Activated naive CD4-positive, alpha-beta T cell treated with Interleukin-2 at 50 U/mL for 16 hours (primary cell): Measurements from ENCODE around the gene KHSRP.

ENCODE experiments used
- DNase-seq: peaks from one replicate; pipeline ENCODE4 v3.0.0-alpha.2; 2020

The KHSRP gene, protein sequence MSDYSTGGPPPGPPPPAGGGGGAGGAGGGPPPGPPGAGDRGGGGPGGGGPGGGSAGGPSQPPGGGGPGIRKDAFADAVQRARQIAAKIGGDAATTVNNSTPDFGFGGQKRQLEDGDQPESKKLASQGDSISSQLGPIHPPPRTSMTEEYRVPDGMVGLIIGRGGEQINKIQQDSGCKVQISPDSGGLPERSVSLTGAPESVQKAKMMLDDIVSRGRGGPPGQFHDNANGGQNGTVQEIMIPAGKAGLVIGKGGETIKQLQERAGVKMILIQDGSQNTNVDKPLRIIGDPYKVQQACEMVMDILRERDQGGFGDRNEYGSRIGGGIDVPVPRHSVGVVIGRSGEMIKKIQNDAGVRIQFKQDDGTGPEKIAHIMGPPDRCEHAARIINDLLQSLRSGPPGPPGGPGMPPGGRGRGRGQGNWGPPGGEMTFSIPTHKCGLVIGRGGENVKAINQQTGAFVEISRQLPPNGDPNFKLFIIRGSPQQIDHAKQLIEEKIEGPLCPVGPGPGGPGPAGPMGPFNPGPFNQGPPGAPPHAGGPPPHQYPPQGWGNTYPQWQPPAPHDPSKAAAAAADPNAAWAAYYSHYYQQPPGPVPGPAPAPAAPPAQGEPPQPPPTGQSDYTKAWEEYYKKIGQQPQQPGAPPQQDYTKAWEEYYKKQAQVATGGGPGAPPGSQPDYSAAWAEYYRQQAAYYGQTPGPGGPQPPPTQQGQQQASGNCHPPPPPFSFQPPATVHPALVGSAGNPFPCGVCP

DNA sequence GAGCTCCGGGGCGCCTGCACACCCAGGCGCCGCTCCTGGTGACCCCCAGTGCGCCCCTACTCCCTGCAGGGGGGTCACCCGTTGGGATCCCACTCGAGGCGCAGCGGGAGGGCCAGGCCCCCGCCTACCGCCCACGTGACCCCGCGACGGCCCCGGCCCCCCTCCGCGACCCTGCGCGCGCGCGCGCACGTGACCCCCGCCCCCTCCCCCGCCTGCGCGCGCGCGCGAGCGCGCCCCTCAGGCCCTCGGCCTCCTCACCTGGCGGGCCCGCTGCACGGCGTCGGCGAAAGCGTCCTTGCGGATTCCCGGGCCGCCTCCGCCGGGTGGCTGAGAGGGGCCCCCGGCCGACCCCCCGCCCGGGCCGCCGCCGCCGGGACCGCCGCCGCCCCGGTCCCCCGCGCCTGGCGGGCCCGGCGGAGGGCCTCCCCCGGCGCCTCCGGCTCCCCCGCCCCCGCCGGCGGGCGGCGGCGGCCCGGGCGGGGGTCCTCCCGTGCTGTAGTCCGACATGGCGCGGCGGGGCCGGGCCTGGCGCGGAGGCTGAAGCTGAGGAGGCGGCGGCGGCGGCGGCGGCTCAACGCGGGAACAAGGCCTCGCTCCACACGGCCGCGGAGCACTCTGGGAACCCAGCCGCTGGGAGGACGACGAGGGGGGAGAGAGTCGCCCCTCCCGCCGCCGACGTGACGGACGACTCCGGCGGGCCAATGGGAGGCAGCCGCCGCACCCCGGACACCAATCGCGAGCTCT lies at the start of gene KHSRP:
Gene KHSRP, minus strand, starts transcription at position 617 of the 744 bp plus-strand sequence. Its CDS starts 110 bp downstream, at position 507.
- peak; percentile 39 for DNase-seq

DNA sequence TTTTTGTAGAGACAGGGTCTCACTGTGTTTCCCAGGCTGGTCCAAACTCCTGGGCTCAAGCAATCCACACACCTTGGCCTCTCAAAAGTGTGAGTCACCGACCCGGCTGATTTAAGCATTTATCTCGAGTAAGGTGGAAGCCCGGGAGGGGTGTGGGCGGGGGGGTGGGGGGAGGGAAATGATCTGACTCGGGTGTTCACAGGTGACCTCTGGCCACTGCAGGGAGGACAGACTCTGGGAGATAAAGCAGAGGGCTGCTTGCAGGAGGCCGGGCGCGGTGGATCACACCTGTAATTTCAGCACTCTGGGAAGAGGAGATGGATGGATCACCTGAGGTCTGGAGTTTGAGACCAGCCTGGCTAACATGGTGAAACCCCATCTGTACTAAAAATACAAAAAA lies 49.0 kb upstream of the KHSRP start:
- no peak for DNase-seq

DNA sequence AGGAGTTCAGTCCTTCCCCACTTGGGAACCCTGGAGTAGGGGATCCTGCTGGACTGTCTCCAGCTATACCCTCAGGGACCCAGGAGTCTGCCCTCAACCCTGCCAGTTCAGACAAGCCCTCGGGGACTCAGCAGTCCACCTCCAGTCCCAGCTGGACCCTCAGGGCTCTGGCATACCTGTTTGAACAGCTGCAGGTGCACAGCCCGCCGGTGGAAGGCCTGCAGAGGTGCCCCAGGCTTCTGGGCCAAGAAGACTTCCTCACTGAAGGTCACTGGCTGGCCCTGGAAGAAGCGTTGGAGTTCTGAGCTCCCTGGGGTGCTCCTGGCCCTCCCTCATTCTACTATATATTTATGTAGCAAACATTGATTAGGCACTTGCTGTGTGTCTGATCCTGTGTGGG lies 48.1 kb upstream of the KHSRP start:
- no peak for DNase-seq

DNA sequence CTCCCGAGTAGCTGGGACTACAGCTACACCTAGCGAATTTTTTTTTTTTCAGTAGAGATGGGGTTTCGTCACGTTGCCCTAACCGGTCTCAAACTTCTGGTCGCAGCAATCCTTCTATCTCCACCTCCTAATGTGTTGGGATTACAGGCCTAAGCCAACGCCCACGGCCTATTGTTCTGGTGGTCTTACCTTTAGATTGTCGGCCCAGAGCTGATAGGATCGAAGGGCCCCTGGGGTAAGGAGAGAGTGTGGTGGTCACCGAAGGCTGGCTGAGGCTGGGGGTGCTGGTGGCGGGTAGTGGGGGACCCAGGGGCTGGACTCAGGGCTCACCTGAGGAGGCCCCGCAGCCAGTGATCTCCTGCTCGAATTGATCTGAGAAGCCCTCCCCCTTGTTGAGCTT lies 46.5 kb upstream of the KHSRP start:
- no peak for DNase-seq

DNA sequence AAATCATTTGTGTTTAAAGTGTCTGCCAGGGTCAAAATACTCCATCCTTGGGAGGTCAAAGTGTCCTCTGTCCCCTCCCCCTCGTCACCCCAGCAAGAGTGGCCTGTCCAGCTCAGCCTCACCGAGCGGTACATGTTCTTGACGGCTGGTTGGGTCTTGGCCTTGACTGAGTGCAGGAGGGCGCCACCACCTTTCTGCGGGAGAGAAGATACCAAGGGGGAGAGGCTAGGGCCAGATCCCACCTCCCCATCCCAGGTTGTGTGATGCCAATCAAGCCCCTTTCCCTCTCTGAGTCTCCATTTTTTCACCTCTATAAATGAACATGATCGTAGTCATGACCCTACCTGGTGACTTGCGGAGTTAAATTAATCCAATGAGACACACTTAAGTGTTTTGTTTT lies 45.6 kb upstream of the KHSRP start:
- no peak for DNase-seq

DNA sequence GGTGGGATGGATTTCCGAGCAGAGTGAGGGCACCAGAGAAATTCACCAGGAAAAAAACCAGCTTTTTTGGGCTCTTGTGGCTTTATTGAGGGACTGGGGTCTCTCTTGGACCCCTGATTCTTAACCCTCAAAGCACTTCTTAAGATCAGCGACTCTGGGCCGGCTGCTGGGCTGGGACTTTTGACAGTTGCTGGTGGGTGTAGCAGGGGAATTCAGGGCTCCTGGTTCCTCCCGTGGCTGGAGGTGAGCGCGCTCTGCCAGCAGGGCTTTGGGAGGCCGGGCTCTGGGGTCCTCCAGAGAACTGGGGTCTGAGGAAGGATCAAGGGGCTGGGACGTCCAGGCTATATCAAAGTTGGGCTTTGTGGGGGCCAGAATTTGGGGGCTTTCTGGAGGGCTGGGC lies 42.8 kb upstream of the KHSRP start:
- DNase-seq = no peak

DNA sequence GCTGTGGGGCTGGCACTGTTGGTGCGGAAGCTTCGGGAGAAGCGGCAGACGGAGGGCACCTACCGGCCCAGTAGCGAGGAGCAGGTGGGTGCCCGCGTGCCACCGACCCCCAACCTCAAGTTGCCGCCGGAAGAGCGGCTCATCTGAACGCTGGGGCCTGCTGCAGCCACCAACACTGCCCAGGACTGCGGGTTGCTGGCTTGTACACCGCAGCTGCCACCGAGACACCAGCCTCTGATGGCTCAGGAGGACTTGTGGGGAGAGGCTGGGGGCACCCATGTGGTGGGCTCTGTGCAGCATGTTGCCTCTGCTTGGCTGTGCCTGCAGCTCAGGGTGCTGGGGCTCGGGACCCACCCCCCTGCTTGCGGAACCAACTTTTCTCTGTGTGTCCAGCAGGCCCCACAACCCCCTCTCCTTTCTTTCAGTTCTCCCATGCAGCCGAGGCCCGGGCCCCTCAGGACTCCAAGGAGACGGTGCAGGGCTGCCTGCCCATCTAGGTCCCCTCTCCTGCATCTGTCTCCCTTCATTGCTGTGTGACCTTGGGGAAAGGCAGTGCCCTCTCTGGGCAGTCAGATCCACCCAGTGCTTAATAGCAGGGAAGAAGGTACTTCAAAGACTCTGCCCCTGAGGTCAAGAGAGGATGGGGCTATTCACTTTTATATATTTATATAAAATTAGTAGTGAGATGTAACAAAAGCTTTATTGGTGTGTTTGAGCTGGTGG lies 42.1 kb upstream of the KHSRP start:
- DNase-seq = no peak

DNA sequence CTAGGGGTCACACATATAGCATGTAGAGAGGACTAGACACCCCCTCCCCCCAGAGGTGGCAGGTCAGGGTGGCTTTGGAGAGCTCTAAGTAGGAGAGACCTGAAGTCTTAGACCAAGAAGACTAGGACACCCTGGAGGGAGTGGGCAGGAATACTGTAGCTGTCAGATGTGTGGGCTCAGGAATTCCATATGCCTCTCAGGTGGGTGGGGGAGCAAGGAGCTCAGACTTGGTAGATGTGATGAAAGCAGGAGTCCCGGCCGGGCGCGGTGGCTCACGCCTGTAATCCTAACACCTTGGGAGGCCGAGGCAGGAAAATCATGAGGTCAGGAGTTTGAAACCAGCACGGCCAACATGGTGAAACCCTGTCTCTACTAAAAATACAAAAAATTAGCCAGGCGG lies 41.1 kb upstream of the KHSRP start:
- no peak for DNase-seq

DNA sequence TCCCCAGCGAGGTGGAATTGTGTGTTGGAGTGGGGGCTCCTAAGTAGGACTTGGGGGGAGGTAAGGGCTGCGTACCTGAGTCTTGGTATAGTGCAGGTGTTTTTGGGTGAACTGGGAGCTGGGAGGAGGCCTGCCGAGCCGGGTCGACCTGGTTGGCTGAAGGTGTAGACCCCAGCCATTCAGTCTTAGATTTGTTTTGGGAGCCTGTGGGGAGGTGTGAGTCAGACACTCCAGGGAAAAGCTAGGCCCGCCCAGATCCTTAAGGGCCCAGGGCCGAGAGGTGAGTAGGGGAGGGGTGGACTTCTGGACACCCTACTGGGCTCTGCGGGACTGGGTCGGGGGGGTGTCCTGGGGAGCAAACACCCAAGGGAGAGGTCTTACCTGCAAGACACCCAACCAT lies 40.4 kb upstream of the KHSRP start:
- no peak for DNase-seq

DNA sequence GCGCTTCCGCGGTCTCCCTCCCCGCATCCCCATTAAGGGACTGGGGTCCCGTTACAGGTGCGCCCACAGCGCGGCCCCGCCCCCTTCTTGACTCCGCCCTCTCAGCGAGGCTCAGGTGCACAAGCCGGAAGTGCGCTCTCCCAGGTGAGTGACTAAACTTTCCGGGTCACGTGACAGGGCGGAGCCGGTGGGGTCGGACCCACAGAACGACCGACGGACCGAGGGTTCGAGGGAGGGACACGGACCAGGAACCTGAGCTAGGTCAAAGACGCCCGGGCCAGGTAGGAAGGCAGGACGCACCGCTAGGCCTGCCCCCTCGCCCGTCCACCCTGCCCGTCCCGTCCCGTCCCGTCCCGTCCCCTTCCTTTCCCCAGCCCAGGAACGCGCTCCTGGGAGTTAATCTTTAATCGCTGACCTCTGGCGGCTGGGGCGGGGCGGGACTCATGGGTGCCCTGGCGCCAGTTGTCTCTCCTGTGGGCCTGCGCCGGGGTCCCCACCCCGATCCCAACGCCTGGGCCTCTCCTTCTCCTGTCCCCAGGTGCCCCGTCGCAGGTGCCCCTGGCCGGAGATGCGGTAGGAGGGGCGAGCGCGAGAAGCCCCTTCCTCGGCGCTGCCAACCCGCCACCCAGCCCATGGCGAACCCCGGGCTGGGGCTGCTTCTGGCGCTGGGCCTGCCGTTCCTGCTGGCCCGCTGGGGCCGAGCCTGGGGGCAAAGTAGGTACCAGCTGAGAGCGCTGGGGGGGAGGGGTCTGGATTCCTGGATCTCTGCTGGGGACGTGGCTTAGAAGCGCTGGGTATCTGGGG lies 39.7 kb upstream of the KHSRP start, which contains the start of gene CRB3:
Gene CRB3, plus strand, starts transcription at position 202 of the 804 bp plus-strand sequence. Its CDS starts 431 bp downstream, at position 633.
- peak; percentile 37 for DNase-seq

DNA sequence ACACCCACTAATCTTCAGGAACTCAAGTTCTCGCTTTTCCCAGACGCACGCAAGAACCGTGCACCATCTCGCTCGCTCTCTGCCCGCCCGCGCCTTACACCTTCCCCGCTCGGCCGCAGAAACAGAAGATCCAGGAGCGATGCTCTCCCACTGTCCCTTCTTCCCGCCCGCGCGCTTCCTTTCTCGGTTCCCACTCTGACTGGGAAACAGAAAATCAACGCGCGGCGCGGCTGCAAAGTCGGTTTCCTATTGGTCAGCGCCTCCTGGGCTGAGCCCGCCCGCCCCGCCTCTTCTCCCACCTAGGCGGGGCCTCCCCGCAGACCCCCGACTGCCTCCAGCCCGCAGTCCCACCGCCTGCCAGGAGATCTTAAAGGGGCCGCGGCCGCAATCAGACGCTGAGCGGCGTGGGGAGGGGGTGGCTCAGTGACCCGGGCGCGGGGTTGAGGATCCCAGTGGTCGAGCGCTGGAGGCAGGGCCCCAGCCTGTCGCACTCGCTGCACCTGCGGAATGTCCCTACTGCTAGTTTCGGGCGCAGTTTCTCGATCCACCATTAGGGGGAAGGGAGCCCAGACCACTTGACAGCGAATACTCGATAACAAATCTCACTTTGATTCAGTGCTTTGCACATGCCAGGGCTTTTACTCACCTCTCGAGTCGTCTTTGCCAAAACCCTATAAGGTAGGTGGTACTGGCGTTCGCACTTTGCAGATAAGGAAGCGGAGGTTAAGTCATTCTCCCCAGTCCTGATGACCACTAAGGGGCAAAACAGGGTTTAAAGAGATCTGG lies 35.7 kb upstream of the KHSRP start:
- peak; percentile 99 for DNase-seq

DNA sequence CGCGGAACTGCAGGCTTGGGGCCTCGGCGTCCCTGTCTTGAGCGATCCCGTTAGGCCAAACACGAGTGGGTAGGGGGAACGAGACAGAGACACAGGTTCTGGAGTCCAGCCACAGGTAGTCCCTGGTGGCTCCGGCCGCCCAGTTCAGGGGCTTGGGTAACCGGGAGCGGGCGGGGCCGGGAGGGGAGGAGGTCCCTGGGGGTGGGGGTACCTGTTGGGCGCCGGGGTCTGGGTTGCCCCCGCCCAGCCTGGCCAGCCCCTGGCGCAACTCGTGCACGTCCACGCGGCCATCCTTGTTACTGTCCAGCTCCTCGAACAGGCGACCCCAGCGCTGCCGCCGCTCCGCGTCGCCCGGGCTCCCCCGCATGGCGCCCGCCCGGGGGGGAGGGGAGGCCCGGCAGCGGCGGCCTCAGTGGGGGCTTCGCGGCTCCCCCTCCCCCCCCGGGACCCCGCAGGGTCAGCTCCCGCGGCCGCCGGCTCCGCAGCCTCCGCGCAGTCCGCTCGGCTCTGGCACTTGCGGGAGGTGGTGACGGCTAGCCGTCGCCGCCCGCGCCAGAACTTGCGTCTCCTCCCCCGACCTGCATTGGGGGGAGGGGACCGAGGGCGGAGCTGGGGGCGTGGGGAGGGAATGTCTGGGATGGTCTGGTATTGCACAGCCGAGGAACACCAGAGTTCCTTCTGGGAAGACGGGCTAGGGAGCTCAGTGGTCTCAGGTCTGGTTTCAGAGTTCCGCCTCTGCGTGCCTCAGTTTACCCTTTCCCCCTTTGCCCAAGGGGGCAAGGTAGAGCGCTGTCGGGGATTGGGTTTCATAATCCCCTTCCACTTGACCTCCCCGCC lies 34.9 kb upstream of the KHSRP start, which contains the start of gene SLC25A23:
Gene SLC25A23, minus strand, starts transcription at position 531 of the 837 bp plus-strand sequence. Its CDS starts 164 bp downstream, at position 367.
- DNase-seq = peak; percentile 60

DNA sequence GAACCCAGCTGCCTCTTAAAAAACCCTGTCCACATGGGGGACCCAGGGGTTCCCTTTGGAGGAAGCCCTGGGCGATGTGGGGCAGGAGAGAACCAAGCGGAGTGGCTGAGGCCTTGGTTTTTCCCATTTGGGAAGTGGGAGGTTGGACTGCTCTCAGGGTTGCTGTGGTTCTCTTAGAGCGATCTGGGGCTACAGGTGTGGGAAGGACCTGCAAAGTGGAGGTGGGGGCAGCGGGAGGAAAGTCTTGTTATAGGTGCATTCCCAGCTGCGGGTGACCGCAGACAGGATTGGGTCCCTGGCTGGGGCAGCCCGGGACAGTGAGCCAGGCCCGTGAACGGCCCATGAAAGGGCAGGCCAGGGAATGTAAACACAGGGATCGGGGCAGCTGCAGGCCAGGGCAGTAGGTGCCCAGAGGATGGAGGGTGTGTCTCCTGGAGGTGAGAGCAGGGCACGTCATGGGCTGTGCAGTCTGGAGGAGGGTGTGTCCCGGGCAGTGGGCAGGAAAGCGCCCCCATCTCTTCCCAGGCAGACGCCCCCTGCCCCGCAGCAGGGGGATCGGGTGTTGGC lies 34.2 kb upstream of the KHSRP start:
- DNase-seq = no peak

DNA sequence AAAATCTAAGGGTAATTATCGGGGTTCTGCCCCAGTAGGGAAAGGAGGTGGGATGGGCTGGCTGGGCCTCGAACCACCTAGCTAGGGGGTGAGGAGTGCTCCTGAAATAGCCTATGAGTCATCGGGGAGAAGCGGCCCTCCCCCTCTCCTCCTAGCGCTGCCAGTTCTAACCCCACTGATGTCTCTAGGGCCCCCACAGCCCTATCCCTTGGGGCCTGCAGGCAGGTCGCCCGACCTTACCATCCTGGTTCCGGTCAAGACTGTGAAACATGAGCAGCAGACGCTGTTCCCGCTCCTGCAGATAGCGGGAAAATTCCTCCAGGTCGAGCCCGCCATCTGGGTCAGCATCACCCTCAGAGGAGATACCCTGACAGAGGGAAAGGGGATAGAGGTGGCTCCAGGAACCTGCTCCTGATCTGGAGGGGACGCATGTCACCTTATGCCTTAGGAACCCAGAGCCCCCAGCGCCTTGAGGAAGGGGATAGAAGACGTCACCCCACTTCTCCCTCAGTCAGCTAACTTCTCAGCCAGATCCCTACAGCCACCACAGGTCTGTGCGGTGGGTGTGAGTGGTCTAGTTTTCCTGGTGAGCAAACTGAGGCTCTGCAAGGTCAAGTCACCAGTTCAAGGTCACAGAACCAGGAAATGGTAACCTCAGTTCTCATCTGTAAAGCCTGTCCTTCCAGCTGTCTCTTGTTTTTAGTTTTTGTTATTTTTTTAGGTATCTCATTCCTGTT lies 33.5 kb upstream of the KHSRP start:
- no peak for DNase-seq

DNA sequence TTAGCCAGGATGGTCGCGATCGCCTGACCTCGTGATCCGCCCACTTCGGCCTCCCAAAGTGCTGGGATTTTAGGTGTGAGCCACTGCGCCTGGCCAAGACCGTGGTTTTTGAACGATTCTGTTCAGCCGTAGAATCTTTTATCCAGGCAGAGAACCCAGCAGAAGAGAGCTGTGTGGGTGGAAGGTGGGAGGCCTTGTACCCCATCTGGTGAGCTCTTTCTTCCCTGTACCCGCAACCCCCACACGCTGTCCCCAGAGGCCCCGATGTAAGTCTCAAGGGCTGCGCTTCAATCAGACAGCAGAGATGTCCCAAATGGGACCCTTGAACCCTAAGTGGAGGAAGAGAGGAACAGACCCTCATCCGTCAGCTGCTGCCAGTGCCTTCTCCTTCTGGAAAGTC lies 31.3 kb upstream of the KHSRP start:
- no peak for DNase-seq

DNA sequence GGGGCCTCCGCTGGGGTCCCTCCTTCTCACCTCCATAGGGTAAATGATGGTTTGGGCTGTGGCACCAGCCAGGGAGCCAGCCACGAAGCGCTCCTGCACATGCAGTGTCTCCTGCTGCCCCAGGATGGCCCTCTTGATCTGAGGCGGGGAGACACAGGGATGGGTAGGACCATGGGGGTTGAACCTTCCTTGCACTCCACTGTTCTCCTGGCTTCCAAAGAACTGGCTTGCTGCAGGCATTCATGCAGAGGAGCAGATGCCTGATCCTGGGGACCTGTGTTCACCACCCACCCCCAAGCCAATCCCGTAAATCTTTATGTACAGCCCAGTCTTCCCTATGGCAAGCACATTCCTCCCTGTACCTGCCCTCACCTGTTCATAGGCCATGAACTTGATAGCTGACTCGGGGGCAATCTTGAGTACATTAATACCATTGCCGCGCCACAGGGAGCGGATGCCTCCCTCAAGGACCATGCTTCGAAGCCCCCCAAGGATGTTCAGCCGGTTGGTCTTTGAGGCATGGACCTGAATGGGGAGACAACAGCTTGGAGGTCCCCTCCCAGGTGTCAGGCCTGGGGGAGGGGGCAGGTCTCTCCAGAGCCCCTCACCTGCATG lies 29.4 kb upstream of the KHSRP start:
- DNase-seq = no peak

DNA sequence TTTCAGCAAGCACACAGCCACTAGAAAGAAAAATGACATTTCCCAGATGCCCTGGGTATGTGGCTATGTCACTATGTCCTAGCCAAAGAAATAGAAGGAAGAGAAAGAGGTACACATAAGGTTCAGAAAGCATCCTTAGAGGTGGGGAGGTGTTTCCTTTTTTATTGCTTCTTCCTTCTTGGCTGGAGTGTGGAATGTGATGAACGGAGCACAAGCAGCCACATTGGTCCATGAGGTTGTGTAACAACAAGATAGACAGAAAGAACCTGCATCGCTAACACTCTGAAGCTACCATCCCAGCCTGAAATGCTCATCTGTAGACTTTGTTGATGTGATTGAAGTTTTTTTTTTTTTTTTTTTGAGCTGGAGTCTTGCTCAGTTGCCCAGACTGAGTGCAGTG lies 28.3 kb upstream of the KHSRP start:
- DNase-seq = no peak

DNA sequence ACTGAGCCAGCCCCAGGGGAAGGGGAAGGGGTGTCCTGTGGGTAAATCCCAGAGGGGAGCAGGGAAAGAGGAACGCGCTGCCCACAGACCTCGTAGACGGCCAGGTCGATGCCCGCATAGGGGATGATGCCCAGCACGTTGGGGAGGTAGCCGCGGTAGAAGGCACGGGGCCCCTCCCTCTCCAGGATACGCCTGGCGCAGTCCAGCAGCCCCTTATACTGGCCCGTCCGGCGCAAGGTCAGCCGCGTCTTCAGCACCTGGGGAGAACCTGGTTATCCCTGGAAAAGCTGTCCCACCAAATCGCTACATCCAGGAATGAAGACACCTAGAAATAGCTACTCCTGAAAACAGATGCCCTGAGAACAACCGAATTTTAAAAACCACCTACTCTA lies 27.6 kb upstream of the KHSRP start:
- no peak for DNase-seq
